HG03442 (cell line): ENCODE data around the gene FANCC.

Experiments used
- ATAC-seq: cut with Tn5 transposase; IDR thresholded peaks from one replicate; pipeline ENCODE4 v1.9.1; 2021; ENCODE audit warnings: mild to moderate bottlenecking, moderate library complexity; ENCODE audit not compliant: unreplicated experiment

Gene FANCC

GRCh38 chr9:95053611-95054570 lies 263.6 kb downstream of the FANCC start:
- ATAC-seq, result no peak

- ATAC-seq, result no peak
Measured at GRCh38 chr9:95049761-95050160, 267.7 kb downstream of the FANCC start.
